HCT116 (cell line): ENCODE data around the gene G0S2. TPM values are rescaled to one million over a fixed set of nuclear protein-coding genes. Genes with fewer than 3 reads are reported as not detected.

Experiments
- ATAC-seq: fragments of 200-7000 bp; cut with Tn5 transposase; 2 replicates; pipeline ENCODE4 v1.9.1; 2020; ENCODE audit warnings: mild to moderate bottlenecking, moderate library complexity
- BruUV-seq: library from RNA; stranded (reverse); fragments of 400-500 nt; replicated peaks from 2 replicates; lab custom pipeline; 2021; lab: Mats Ljungman, UMichigan
- CTCF ChIA-PET: fragments of 300-600 bp; sonication (Branson Sonifier 250); formaldehyde crosslinking; loops from one replicate; lab custom pipeline; 2021; ENCODE audit warnings: antibody characterized with exemption; lab: Charles Lee
- POLR2A ChIA-PET: fragments of 300-600, 350-600 bp; sonication (Branson Sonifier 250); formaldehyde crosslinking; loops from one replicate; lab custom pipeline; 2021; ENCODE audit warnings: antibody characterized with exemption; lab: Charles Lee
- RAD21 ChIA-PET, 2 experiments: fragments of 300-600 bp; sonication (Branson Sonifier 250); formaldehyde crosslinking; loops; one replicate each; lab custom pipeline; 2023; ENCODE audit warnings: low total read pairs in 2 of 2; ENCODE audit not compliant: uncharacterized antibody in 2 of 2, unreplicated experiment in 2 of 2, low non-redundant PET in 1 of 2; lab: Charles Lee
- DNase-seq: peaks from one replicate; pipeline ENCODE4 v3.0.0-alpha.2; 2010; ENCODE audit warnings: low read depth, low spot score
- H2AFZ ChIP-seq: fragments of 200-600 bp; shearing (Covaris generic), sonication (generic); 2 replicates; pipeline ENCODE4 v1.6.1; 2017; ENCODE audit warnings: low read depth, mixed run types, mixed read lengths, antibody characterized with exemption, low read length; ENCODE audit not compliant: poor library complexity, severe bottlenecking
- H3K27ac ChIP-seq: 2 replicates; pipeline ENCODE4 v1.5.1; 2012; ENCODE audit warnings: low read depth, low read length
- H3K27me3 ChIP-seq: fragments of 200-600 bp; sonication (generic); 2 replicates; pipeline ENCODE4 v1.6.1; 2016; ENCODE audit warnings: mixed run types, low read length, mixed read lengths; ENCODE audit not compliant: insufficient read depth
- H3K36me3 ChIP-seq, 2 experiments: fragments of 200-500 bp in 1 of 2; fragments of 200-600 bp in 1 of 2; sonication (Bioruptor generic) in 1 of 2; sonication (generic) in 1 of 2; 2 replicates each; pipeline versions ENCODE4 v1.5.1 to v1.6.1; 2014 to 2016; ENCODE audit warnings: low read length in 2 of 2, inconsistent platforms in 1 of 2, mixed read lengths in 1 of 2, mixed run types in 1 of 2; ENCODE audit not compliant: insufficient read depth in 2 of 2, control insufficient read depth in 1 of 2
- H3K4me1 ChIP-seq, 2 experiments: fragments of 200-600 bp in 1 of 2; sonication (generic) in 1 of 2; 2 replicates each; pipeline versions ENCODE4 v1.5.1 to v1.6.1; 2012 to 2017; ENCODE audit warnings: low read length in 2 of 2, inconsistent platforms in 1 of 2, mild to moderate bottlenecking in 1 of 2, mixed read lengths in 1 of 2, mixed run types in 1 of 2, moderate library complexity in 1 of 2; ENCODE audit not compliant: insufficient read depth in 2 of 2, control insufficient read depth in 1 of 2
- H3K4me2 ChIP-seq: fragments of 200-600 bp; sonication (generic); 2 replicates; pipeline ENCODE4 v1.6.1; 2017; ENCODE audit warnings: mixed run types, low read length, mixed read lengths
- H3K4me3 ChIP-seq, 2 experiments: fragments of 200-600 bp in 1 of 2; sonication (generic) in 1 of 2; replicated peaks in 1 of 2; 2 replicates each; pipeline ENCODE4 v1.5.1; 2011 to 2016; ENCODE audit warnings: low read length in 2 of 2, control low read depth in 1 of 2, low read depth in 1 of 2, mild to moderate bottlenecking in 1 of 2, mixed read lengths in 1 of 2, mixed run types in 1 of 2
- H3K79me2 ChIP-seq: fragments of 200-600 bp; sonication (generic); 2 replicates; pipeline ENCODE4 v1.6.1; 2017; ENCODE audit warnings: mild to moderate bottlenecking, mixed run types, low read length, moderate library complexity, mixed read lengths; ENCODE audit not compliant: insufficient read depth
- H3K9ac ChIP-seq: fragments of 200-600 bp; sonication (generic); 2 replicates; pipeline ENCODE4 v1.6.1; 2016; ENCODE audit warnings: low read length, mixed read lengths
- H3K9me2 ChIP-seq: fragments of 200-600 bp; sonication (generic), shearing (Covaris generic); 2 replicates; pipeline ENCODE4 v1.6.1; 2017; ENCODE audit warnings: mixed run types, mild to moderate bottlenecking, moderate library complexity; ENCODE audit not compliant: insufficient read depth
- H3K9me3 ChIP-seq, 2 experiments: fragments of 200-500 bp in 1 of 2; fragments of 200-600 bp in 1 of 2; sonication (Bioruptor generic) in 1 of 2; sonication (generic) in 1 of 2; 2 replicates each; pipeline ENCODE4 v1.6.1; 2014 to 2017; ENCODE audit warnings: low read length in 2 of 2, mixed read lengths in 2 of 2, inconsistent platforms in 1 of 2, low read depth in 1 of 2, mild to moderate bottlenecking in 1 of 2, mixed run types in 1 of 2, moderate library complexity in 1 of 2; ENCODE audit not compliant: control insufficient read depth in 1 of 2, insufficient read depth in 1 of 2
- H4K20me1 ChIP-seq: fragments of 200-600 bp; sonication (generic), shearing (Covaris generic); 2 replicates; pipeline ENCODE4 v1.6.1; 2017; ENCODE audit warnings: mixed run types, mild to moderate bottlenecking, moderate library complexity; ENCODE audit not compliant: insufficient read depth
- CBX3 ChIP-seq: IDR thresholded peaks from 2 replicates; pipeline ENCODE4 v1.6.1; 2012; ENCODE audit warnings: low read depth
- CEBPB ChIP-seq: IDR thresholded peaks from 2 replicates; pipeline ENCODE4 v1.6.1; 2012; ENCODE audit warnings: low read depth
- EGR1 ChIP-seq: IDR thresholded peaks from 2 replicates; pipeline ENCODE4 v1.6.1; 2012; ENCODE audit warnings: low read depth
- ELF1 ChIP-seq: IDR thresholded peaks from 2 replicates; pipeline ENCODE4 v1.6.1; 2012; ENCODE audit warnings: low read depth, borderline replicate concordance
- EZH2 ChIP-seq: fragments of 200-600 bp; sonication (generic); IDR thresholded peaks from 2 replicates; pipeline ENCODE4 v1.6.1; 2017; ENCODE audit warnings: antibody characterized with exemption, mixed run types
- EZH2phosphoT487 ChIP-seq: fragments of 200-600 bp; IDR thresholded peaks from 2 replicates; pipeline ENCODE4 v1.6.1; 2018; ENCODE audit warnings: antibody characterized with exemption, borderline replicate concordance
- FOSL1 ChIP-seq: IDR thresholded peaks from 2 replicates; pipeline ENCODE4 v1.6.1; 2012; ENCODE audit warnings: low read depth
- JUND ChIP-seq: IDR thresholded peaks from 2 replicates; pipeline ENCODE4 v1.6.1; 2012
- POLR2AphosphoS5 ChIP-seq: IDR thresholded peaks from 2 replicates; pipeline ENCODE4 v1.6.1; 2011; ENCODE audit warnings: mild to moderate bottlenecking, low read depth, low read length, moderate library complexity
- RAD21 ChIP-seq: IDR thresholded peaks from 2 replicates; pipeline ENCODE4 v1.6.1; 2012; ENCODE audit warnings: low read depth, mild to moderate bottlenecking
- SRF ChIP-seq: IDR thresholded peaks from 2 replicates; pipeline ENCODE4 v1.6.1; 2012; ENCODE audit warnings: low read depth
- YY1 ChIP-seq: IDR thresholded peaks from 2 replicates; pipeline ENCODE4 v1.6.1; 2011; ENCODE audit warnings: low read length, low read depth, moderate library complexity, mild to moderate bottlenecking; ENCODE audit not compliant: insufficient replicate concordance; ENCODE audit errors: extremely low read depth
- ZFX ChIP-seq: fragments of 450-650 bp; IDR thresholded peaks from 2 replicates; pipeline ENCODE4 v1.6.1; 2017
- ZNF274 ChIP-seq: fragments of 200-500 bp; sonication (Bioruptor generic); IDR thresholded peaks from 2 replicates; pipeline ENCODE4 v1.6.1; 2014; ENCODE audit warnings: mild to moderate bottlenecking, low read depth, low read length, inconsistent platforms
- intact Hi-C: fragments of 100-400 bp; cut with micrococcal nuclease; formaldehyde crosslinking; loops from 2 replicates; pipeline ENCODE4 v1.10.0; 2022
- total RNA-seq: library from RNA; stranded (reverse); gene quantifications from one replicate; pipeline ENCODE4 v1.2.1, GENCODE V29; 2021; ENCODE audit not compliant: unreplicated experiment
- TF ChIP-seq, protein P1 (sequence below): IDR thresholded peaks from 2 replicates; pipeline ENCODE4 v1.6.1; 2012; ENCODE audit warnings: low read depth
- TF ChIP-seq, protein P2 (sequence below): IDR thresholded peaks from 2 replicates; pipeline ENCODE4 v1.6.1; 2012
- TF ChIP-seq, protein P3 (sequence below): IDR thresholded peaks from 2 replicates; pipeline ENCODE4 v1.6.1; 2011; ENCODE audit warnings: mild to moderate bottlenecking, low read length, moderate library complexity; ENCODE audit not compliant: insufficient replicate concordance; ENCODE audit errors: extremely low read depth

Gene G0S2
- total RNA-seq, 1 experiment from 2014 or later = not detected

DNA sequence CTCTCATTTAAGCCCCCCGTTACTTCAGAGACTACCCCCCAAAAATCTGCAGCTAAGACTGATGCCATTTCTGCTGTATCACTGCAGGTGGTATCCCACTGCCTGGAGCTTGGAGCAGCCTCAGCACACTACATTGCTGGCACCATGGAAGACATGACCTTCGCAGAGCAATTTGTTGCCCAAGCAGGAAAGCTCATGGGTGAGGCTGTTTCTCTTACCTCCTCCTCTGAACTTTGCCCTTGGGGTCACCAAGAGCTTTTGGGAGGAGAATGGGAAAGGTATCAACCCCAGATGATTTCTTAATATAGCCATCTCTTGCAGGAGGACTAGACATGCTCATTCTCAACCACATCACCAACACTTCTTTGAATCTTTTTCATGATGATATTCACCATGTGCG is 31.4 kb downstream of the G0S2 start:
- no peaks in the 10 kb centered on the region for H3K4me1 ChIP-seq
- peaks cover 12% of the 10 kb centered on the region; the same call in 1 of the 2 replicates for H3K27me3 ChIP-seq
- H3K27ac ChIP-seq = no peak overlapping the region
- no peaks in the 10 kb centered on the region for H4K20me1 ChIP-seq
- no peak overlapping the region for H3K4me2 ChIP-seq
- CTCF ChIA-PET = no interaction called here
- no peak for TF ChIP-seq CBX3
- TF ChIP-seq, protein P1, sequence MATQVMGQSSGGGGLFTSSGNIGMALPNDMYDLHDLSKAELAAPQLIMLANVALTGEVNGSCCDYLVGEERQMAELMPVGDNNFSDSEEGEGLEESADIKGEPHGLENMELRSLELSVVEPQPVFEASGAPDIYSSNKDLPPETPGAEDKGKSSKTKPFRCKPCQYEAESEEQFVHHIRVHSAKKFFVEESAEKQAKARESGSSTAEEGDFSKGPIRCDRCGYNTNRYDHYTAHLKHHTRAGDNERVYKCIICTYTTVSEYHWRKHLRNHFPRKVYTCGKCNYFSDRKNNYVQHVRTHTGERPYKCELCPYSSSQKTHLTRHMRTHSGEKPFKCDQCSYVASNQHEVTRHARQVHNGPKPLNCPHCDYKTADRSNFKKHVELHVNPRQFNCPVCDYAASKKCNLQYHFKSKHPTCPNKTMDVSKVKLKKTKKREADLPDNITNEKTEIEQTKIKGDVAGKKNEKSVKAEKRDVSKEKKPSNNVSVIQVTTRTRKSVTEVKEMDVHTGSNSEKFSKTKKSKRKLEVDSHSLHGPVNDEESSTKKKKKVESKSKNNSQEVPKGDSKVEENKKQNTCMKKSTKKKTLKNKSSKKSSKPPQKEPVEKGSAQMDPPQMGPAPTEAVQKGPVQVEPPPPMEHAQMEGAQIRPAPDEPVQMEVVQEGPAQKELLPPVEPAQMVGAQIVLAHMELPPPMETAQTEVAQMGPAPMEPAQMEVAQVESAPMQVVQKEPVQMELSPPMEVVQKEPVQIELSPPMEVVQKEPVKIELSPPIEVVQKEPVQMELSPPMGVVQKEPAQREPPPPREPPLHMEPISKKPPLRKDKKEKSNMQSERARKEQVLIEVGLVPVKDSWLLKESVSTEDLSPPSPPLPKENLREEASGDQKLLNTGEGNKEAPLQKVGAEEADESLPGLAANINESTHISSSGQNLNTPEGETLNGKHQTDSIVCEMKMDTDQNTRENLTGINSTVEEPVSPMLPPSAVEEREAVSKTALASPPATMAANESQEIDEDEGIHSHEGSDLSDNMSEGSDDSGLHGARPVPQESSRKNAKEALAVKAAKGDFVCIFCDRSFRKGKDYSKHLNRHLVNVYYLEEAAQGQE = no peak
- no peak for TF ChIP-seq POLR2AphosphoS5
- TF ChIP-seq YY1 = no peak
- RAD21 ChIA-PET = no interaction called here
- POLR2A ChIA-PET = no interaction called here
- no peak overlapping the region for H3K9ac ChIP-seq
- ATAC-seq (no peak), DNase-seq (no peak)
- H3K9me2 ChIP-seq = no peaks in the 10 kb centered on the region
- no peaks in the 10 kb centered on the region for H3K79me2 ChIP-seq
- no peak overlapping the region for H3K4me3 ChIP-seq
- intact Hi-C loops = no loop called here
- no TSS peak for BruUV-seq
- H3K9me3 ChIP-seq = no peaks in the 10 kb centered on the region
- no peaks in the 10 kb centered on the region for H3K36me3 ChIP-seq
- no peak overlapping the region for H2AFZ ChIP-seq

DNA sequence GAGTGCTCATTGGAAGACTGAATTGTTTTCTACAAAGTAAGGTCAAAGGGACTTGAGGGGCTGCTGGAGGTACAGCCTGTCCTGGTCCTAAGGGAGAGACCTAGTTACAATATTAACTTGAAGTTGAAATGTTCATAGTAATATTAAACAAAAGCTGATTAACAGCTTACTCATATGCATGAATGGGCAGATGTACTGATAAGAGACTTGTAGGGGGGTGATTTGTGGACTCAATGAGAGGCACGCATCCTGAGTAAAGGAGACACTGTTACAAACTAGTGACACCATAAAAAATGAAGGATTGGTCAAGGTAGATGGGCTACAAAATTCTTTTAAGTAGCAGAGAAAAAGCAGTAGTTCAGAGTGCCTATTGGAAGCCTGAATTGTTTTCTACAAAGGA is 32.1 kb downstream of the G0S2 start:
- no peak overlapping the region for H2AFZ ChIP-seq
- H3K36me3 ChIP-seq = no peaks in the 10 kb centered on the region
- no peak for DNase-seq
- CTCF ChIA-PET = no interaction called here
- no peak overlapping the region for H3K4me3 ChIP-seq
- H3K4me1 ChIP-seq = no peaks in the 10 kb centered on the region
- no peak overlapping the region for H3K4me2 ChIP-seq
- no peak overlapping the region for H3K27ac ChIP-seq
- POLR2A ChIA-PET = no interaction called here
- no peak for ATAC-seq
- H3K9me2 ChIP-seq = no peaks in the 10 kb centered on the region
- no TSS peak for BruUV-seq
- no peak overlapping the region for H3K9ac ChIP-seq
- H3K27me3 ChIP-seq = peaks cover 12% of the 10 kb centered on the region; the same call in 1 of the 2 replicates
- RAD21 ChIA-PET = no interaction called here
- no peaks in the 10 kb centered on the region for H4K20me1 ChIP-seq
- H3K79me2 ChIP-seq = no peaks in the 10 kb centered on the region
- intact Hi-C loops = no loop called here
- no peaks in the 10 kb centered on the region for H3K9me3 ChIP-seq
- TF ChIP-seq CEBPB (no peak), JUND (no peak), SRF (no peak), ZFX (no peak), EZH2phosphoT487 (no peak), FOSL1 (no peak), ELF1 (no peak), POLR2AphosphoS5 (no peak), CBX3 (no peak), YY1 (no peak), ZNF274 (no peak), RAD21 (no peak), EZH2 (no peak), EGR1 (no peak)
- TF ChIP-seq, protein P2, sequence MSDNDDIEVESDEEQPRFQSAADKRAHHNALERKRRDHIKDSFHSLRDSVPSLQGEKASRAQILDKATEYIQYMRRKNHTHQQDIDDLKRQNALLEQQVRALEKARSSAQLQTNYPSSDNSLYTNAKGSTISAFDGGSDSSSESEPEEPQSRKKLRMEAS = no peak
- TF ChIP-seq, protein P3, sequence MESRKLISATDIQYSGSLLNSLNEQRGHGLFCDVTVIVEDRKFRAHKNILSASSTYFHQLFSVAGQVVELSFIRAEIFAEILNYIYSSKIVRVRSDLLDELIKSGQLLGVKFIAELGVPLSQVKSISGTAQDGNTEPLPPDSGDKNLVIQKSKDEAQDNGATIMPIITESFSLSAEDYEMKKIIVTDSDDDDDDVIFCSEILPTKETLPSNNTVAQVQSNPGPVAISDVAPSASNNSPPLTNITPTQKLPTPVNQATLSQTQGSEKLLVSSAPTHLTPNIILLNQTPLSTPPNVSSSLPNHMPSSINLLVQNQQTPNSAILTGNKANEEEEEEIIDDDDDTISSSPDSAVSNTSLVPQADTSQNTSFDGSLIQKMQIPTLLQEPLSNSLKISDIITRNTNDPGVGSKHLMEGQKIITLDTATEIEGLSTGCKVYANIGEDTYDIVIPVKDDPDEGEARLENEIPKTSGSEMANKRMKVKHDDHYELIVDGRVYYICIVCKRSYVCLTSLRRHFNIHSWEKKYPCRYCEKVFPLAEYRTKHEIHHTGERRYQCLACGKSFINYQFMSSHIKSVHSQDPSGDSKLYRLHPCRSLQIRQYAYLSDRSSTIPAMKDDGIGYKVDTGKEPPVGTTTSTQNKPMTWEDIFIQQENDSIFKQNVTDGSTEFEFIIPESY = no peak
